H9 (cell line): Measurements from ENCODE around the gene IFNAR2. TPM values are rescaled to one million over a fixed set of nuclear protein-coding genes. Genes with fewer than 3 reads are reported as not detected.

ENCODE experiments used
- DNase-seq: peaks from one replicate; pipeline ENCODE4 v3.0.0-alpha.2; 2017
- H2AFZ ChIP-seq: one replicate; pipeline ENCODE4 v1.6.1; 2013; ENCODE audit warnings: mild to moderate bottlenecking, low read length, control low read depth, moderate library complexity
- H2AK5ac ChIP-seq: 2 replicates; pipeline ENCODE4 v1.6.1; 2013; ENCODE audit warnings: low read length, control low read depth, mixed read lengths; ENCODE audit not compliant: insufficient read length
- H2BK120ac ChIP-seq: one replicate; pipeline ENCODE4 v1.6.1; 2013; ENCODE audit warnings: low read depth, mild to moderate bottlenecking, low read length, control low read depth, inconsistent platforms; ENCODE audit not compliant: poor library complexity, severe bottlenecking
- H2BK12ac ChIP-seq: 2 replicates; pipeline ENCODE4 v1.6.1; 2013; ENCODE audit warnings: low read length, control low read depth, mixed read lengths, low read depth; ENCODE audit not compliant: insufficient read length
- H2BK15ac ChIP-seq: 2 replicates; pipeline ENCODE4 v1.6.1; 2013; ENCODE audit warnings: low read depth, low read length, control low read depth
- H2BK20ac ChIP-seq: one replicate; pipeline ENCODE4 v1.6.1; 2013; ENCODE audit warnings: low read depth, mild to moderate bottlenecking, low read length, control low read depth, inconsistent platforms; ENCODE audit not compliant: poor library complexity, severe bottlenecking
- H2BK5ac ChIP-seq: 2 replicates; pipeline ENCODE4 v1.6.1; 2013; ENCODE audit warnings: low read length, control low read depth, mixed read lengths; ENCODE audit not compliant: insufficient read length
- H3K14ac ChIP-seq: 2 replicates; pipeline ENCODE4 v1.6.1; 2013; ENCODE audit warnings: low read length, control low read depth; ENCODE audit not compliant: insufficient read depth
- H3K18ac ChIP-seq: 2 replicates; pipeline ENCODE4 v1.6.1; 2013; ENCODE audit warnings: low read depth, mild to moderate bottlenecking, mixed read lengths, low read length, control low read depth; ENCODE audit not compliant: insufficient read length
- H3K23ac ChIP-seq: 2 replicates; pipeline ENCODE4 v1.6.1; 2013; ENCODE audit warnings: low read length, control low read depth, mixed read lengths, low read depth; ENCODE audit not compliant: insufficient read length
- H3K23me2 ChIP-seq: 2 replicates; pipeline ENCODE4 v1.6.1; 2013; ENCODE audit warnings: low read depth, mild to moderate bottlenecking, mixed read lengths, low read length, control low read depth; ENCODE audit not compliant: insufficient read length, poor library complexity, severe bottlenecking
- H3K27ac ChIP-seq: 2 replicates; pipeline ENCODE4 v1.5.1; 2013; ENCODE audit warnings: low read length, control low read depth, mixed read lengths, low read depth; ENCODE audit not compliant: insufficient read length
- H3K27me3 ChIP-seq: 2 replicates; pipeline ENCODE4 v1.6.1; 2013; ENCODE audit warnings: low read length, control low read depth, inconsistent platforms; ENCODE audit not compliant: insufficient read depth
- H3K4ac ChIP-seq: 2 replicates; pipeline ENCODE4 v1.6.1; 2013; ENCODE audit warnings: low read depth, mild to moderate bottlenecking, control low read depth, inconsistent platforms, low read length, moderate library complexity
- H3K4me1 ChIP-seq: 2 replicates; pipeline ENCODE4 v1.6.1; 2013; ENCODE audit warnings: low read length, control low read depth, inconsistent platforms; ENCODE audit not compliant: insufficient read depth
- H3K4me2 ChIP-seq: 2 replicates; pipeline ENCODE4 v1.6.1; 2013; ENCODE audit warnings: low read length, control low read depth, mixed read lengths; ENCODE audit not compliant: insufficient read length, insufficient read depth
- H3K56ac ChIP-seq: 2 replicates; pipeline ENCODE4 v1.6.1; 2013; ENCODE audit warnings: low read depth, mild to moderate bottlenecking, mixed read lengths, low read length, control low read depth; ENCODE audit not compliant: insufficient read length
- H3K79me1 ChIP-seq: 2 replicates; pipeline ENCODE4 v1.6.1; 2013; ENCODE audit warnings: low read depth, mild to moderate bottlenecking, moderate library complexity, low read length, control low read depth, inconsistent platforms; ENCODE audit not compliant: insufficient read depth, poor library complexity, severe bottlenecking
- H3K79me2 ChIP-seq: 2 replicates; pipeline ENCODE4 v1.6.1; 2013; ENCODE audit warnings: low read length, control low read depth, inconsistent platforms; ENCODE audit not compliant: insufficient read depth
- H3K9ac ChIP-seq: 2 replicates; pipeline ENCODE4 v1.6.1; 2013; ENCODE audit warnings: low read length, control low read depth, mixed read lengths; ENCODE audit not compliant: insufficient read length; ENCODE audit errors: extremely low read depth
- H3K9me3 ChIP-seq: one replicate; pipeline ENCODE4 v1.6.1; 2013; ENCODE audit warnings: low read depth, low read length, inconsistent platforms; ENCODE audit not compliant: control insufficient read depth
- H3T11ph ChIP-seq: one replicate; pipeline ENCODE4 v1.6.1; 2013; ENCODE audit warnings: mild to moderate bottlenecking, low read length, control low read depth, inconsistent platforms
- H4K20me1 ChIP-seq: one replicate; pipeline ENCODE4 v1.6.1; 2013; ENCODE audit not compliant: control insufficient read depth, insufficient read length, insufficient read depth
- H4K5ac ChIP-seq: 2 replicates; pipeline ENCODE4 v1.6.1; 2013; ENCODE audit warnings: low read depth, mild to moderate bottlenecking, mixed read lengths, low read length, control low read depth; ENCODE audit not compliant: insufficient read length
- H4K8ac ChIP-seq: replicated peaks from 2 replicates; pipeline ENCODE4 v1.6.1; 2013; ENCODE audit warnings: low read length, control low read depth, mixed read lengths, low read depth; ENCODE audit not compliant: insufficient read length
- H4K91ac ChIP-seq: 2 replicates; pipeline ENCODE4 v1.6.1; 2013; ENCODE audit warnings: low read depth, mild to moderate bottlenecking, moderate library complexity, mixed read lengths, low read length, control low read depth; ENCODE audit not compliant: insufficient read length
- H3K27ac Mint-ChIP-seq, 3 experiments: 2 replicates in 2 of 3; 3 replicates in 1 of 3; pipeline ENCODE4 v1.8.0; 2020 to 2021; ENCODE audit warnings: mixed read lengths in 3 of 3, mild to moderate bottlenecking in 1 of 3, moderate library complexity in 1 of 3
- H3K27me3 Mint-ChIP-seq: 2 replicates; pipeline ENCODE4 v1.8.0; 2021; ENCODE audit warnings: low read depth, mild to moderate bottlenecking, moderate library complexity, mixed read lengths
- H3K36me3 Mint-ChIP-seq, 3 experiments: 2 replicates in 2 of 3; 3 replicates in 1 of 3; pipeline ENCODE4 v1.8.0; 2020 to 2021; ENCODE audit warnings: low read depth in 3 of 3, mixed read lengths in 3 of 3; ENCODE audit not compliant: insufficient read depth in 1 of 3
- H3K4me1 Mint-ChIP-seq, 2 experiments: 2 replicates each; pipeline ENCODE4 v1.8.0; 2020; ENCODE audit warnings: mixed read lengths in 2 of 2
- H3K4me3 Mint-ChIP-seq, 2 experiments: 2 replicates in 1 of 2; 3 replicates in 1 of 2; pipeline ENCODE4 v1.8.0; 2020 to 2021; ENCODE audit warnings: mild to moderate bottlenecking in 2 of 2, mixed read lengths in 2 of 2, moderate library complexity in 1 of 2
- H3K9me3 Mint-ChIP-seq, 2 experiments: 2 replicates in 1 of 2; 3 replicates in 1 of 2; pipeline ENCODE4 v1.8.0; 2020; ENCODE audit warnings: mild to moderate bottlenecking in 2 of 2, mixed read lengths in 2 of 2, moderate library complexity in 1 of 2
- WGBS: extraction: QIAGEN DNeasy Blood & Tissue Kit; methylation state at CpG from one replicate; pipeline ENCODE4 v1.1.7; 2013; ENCODE audit warnings: missing lambda C conversion rate, low lambda C conversion rate, mixed read lengths; ENCODE audit not compliant: insufficient read length; ENCODE audit errors: extremely low coverage; 5-methylcytosine and 5-hydroxymethylcytosine counted together
- total RNA-seq: library from RNA; stranded (reverse); gene quantifications from 2 replicates; pipeline ENCODE4 v1.2.1, GENCODE V29; 2021
- TF ChIP-seq, protein P1 (sequence below): fragments of 200-600 bp; sonication (generic); conservative IDR thresholded peaks from 3 replicates; pipeline ENCODE4 v1.8.0; 2021; ENCODE audit warnings: antibody characterized with exemption, mild to moderate bottlenecking

IFNAR2 gene
- total RNA-seq, 1 experiment from 2014 or later, result 14.4 TPM

DNA sequence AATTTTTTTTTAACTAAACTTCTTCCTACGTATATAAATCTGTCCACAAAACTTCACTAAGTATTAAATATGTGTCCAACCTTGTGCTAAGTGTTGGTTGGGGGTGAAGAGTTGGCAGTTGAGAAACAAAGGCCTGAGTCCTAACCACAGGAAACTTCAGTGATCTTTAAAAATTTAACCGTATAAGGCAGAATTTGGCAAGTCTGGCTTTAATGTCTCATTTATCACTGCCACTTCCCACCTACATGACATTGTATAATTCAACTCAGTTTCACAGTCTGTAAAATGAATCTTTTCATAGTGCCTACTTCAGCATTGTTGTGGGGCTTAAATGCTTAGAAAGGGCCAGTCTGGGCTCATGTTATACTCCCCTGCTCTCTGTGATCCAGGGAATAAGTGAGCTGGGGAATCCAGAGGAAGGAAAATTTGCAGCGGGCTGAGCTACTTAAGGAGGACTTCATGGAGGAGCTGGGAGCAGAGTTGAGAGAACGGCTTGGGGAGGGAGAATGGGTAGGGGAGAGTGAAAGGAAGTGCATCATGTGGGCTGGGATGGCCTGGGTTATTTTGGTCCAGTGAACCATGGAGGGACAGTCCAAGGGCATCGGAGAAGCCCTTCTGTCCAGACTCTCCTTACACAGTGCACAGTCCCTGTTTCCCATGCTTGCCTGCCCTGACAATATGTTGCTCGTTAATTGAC, 14.5 kb downstream of the IFNAR2 start:
- H3K36me3 Mint-ChIP-seq, result peaks cover 45 to 66% (median 65%) of the 10 kb centered on the region in 3 experiments
- Histone ChIP-seq H3K23ac (no peak overlapping the region), H4K5ac (no peak overlapping the region), H3K9me3 (peaks cover 10% of the 10 kb centered on the region), H3K79me2 (no peaks in the 10 kb centered on the region), H2BK20ac (no peak overlapping the region), H3T11ph (no peak overlapping the region), H3K4me1 (no peaks in the 10 kb centered on the region), H2AFZ (no peak overlapping the region), H3K18ac (no peak overlapping the region), H2BK15ac (no peak overlapping the region), H3K27me3 (no peaks in the 10 kb centered on the region), H4K8ac (no peak overlapping the region), H2AK5ac (no peak overlapping the region), H4K20me1 (no peaks in the 10 kb centered on the region), H2BK120ac (no peak overlapping the region), H3K56ac (no peak overlapping the region), H3K4ac (no peak overlapping the region), H3K23me2 (no peaks in the 10 kb centered on the region), H3K9ac (no peak overlapping the region), H3K4me2 (no peak overlapping the region), H3K14ac (no peak overlapping the region), H3K79me1 (no peaks in the 10 kb centered on the region), H2BK5ac (no peak overlapping the region), H4K91ac (no peak overlapping the region), H3K27ac (no peak overlapping the region), H2BK12ac (no peak overlapping the region)
- TF ChIP-seq, protein P1, sequence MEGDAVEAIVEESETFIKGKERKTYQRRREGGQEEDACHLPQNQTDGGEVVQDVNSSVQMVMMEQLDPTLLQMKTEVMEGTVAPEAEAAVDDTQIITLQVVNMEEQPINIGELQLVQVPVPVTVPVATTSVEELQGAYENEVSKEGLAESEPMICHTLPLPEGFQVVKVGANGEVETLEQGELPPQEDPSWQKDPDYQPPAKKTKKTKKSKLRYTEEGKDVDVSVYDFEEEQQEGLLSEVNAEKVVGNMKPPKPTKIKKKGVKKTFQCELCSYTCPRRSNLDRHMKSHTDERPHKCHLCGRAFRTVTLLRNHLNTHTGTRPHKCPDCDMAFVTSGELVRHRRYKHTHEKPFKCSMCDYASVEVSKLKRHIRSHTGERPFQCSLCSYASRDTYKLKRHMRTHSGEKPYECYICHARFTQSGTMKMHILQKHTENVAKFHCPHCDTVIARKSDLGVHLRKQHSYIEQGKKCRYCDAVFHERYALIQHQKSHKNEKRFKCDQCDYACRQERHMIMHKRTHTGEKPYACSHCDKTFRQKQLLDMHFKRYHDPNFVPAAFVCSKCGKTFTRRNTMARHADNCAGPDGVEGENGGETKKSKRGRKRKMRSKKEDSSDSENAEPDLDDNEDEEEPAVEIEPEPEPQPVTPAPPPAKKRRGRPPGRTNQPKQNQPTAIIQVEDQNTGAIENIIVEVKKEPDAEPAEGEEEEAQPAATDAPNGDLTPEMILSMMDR, result no peak
- 100% methylated on average over 1 of the region's 6 CpGs for WGBS
- peaks cover 0 to 2% of the 10 kb centered on the region in 2 experiments; a peak in 1 of 4 replicates for H3K4me1 Mint-ChIP-seq
- no peak for DNase-seq
- no peak overlapping the region for H3K27ac Mint-ChIP-seq
- H3K4me3 Mint-ChIP-seq, result no peak overlapping the region
- H3K9me3 Mint-ChIP-seq, result peaks cover 9 to 12% of the 10 kb centered on the region in 2 experiments
- no peaks in the 10 kb centered on the region for H3K27me3 Mint-ChIP-seq
